CD14-positive monocyte (primary cell): ENCODE data around the gene SNX13. TPM values are rescaled to one million over a fixed set of nuclear protein-coding genes. Genes with fewer than 3 reads are reported as not detected.
A peak's percentile ranks its signal among the peaks of the same experiment; 100 is the strongest.

ENCODE experiments used
- DNase-seq, 3 donors: peaks; one replicate each; pipeline ENCODE4 v3.0.0-alpha.2; 2011 to 2022
- H2AFZ ChIP-seq: 2 replicates; pipeline ENCODE4 v1.6.0; 2012; ENCODE audit warnings: mild to moderate bottlenecking, low read depth, low read length, inconsistent platforms; ENCODE audit not compliant: insufficient read depth, poor library complexity, severe bottlenecking
- H3K27ac ChIP-seq, 2 donors: 1 replicate in 1 of 2; 2 replicates in 1 of 2; pipeline ENCODE4 v1.5.1; 2012 to 2013; ENCODE audit warnings: low read length in 2 of 2, control low read depth in 1 of 2, inconsistent platforms in 1 of 2, low read depth in 1 of 2, mild to moderate bottlenecking in 1 of 2
- H3K27me3 ChIP-seq, 2 donors: one replicate each; pipeline versions ENCODE4 v1.6.0 to v1.6.1; 2011 to 2013; ENCODE audit warnings: low read length in 2 of 2; ENCODE audit not compliant: control insufficient read depth in 2 of 2, insufficient read depth in 2 of 2
- H3K36me3 ChIP-seq, 2 donors: replicated peaks in 1 of 2; 1 replicate in 1 of 2; 2 replicates in 1 of 2; pipeline versions ENCODE4 v1.5.1 to v1.6.1; 2012 to 2013; ENCODE audit warnings: low read length in 2 of 2, control low read depth in 1 of 2, inconsistent platforms in 1 of 2, mild to moderate bottlenecking in 1 of 2; ENCODE audit not compliant: insufficient read depth in 2 of 2, control insufficient read depth in 1 of 2
- H3K4me1 ChIP-seq, 2 donors: 1 replicate in 1 of 2; 2 replicates in 1 of 2; pipeline versions ENCODE4 v1.5.1 to v1.6.1; 2012 to 2013; ENCODE audit warnings: low read length in 2 of 2, control low read depth in 1 of 2, inconsistent platforms in 1 of 2, mild to moderate bottlenecking in 1 of 2, moderate library complexity in 1 of 2; ENCODE audit not compliant: insufficient read depth in 2 of 2, control insufficient read depth in 1 of 2
- H3K4me2 ChIP-seq: replicated peaks from 2 replicates; pipeline ENCODE3; 2012; ENCODE audit warnings: low read length, moderate library complexity, mild to moderate bottlenecking; ENCODE audit not compliant: poor library complexity, severe bottlenecking; ENCODE audit errors: extremely low read depth
- H3K4me3 ChIP-seq, 3 experiments: fragments of 200-600 bp in 1 of 3; sonication (generic) in 1 of 3; replicated peaks in 1 of 3; 1 replicate in 2 of 3; 2 replicates in 1 of 3; pipeline ENCODE4 v1.5.1; 2011 to 2013; ENCODE audit warnings: low read length in 3 of 3, mild to moderate bottlenecking in 3 of 3, control low read depth in 2 of 3, low read depth in 2 of 3, inconsistent platforms in 1 of 3, moderate library complexity in 1 of 3
- H3K79me2 ChIP-seq: 2 replicates; pipeline ENCODE4 v1.6.0; 2012; ENCODE audit warnings: mild to moderate bottlenecking, control low read depth, inconsistent platforms, low read length, moderate library complexity; ENCODE audit not compliant: insufficient read depth
- H3K9ac ChIP-seq: 2 replicates; pipeline ENCODE4 v1.6.0; 2017; ENCODE audit warnings: low read length, mild to moderate bottlenecking; ENCODE audit not compliant: insufficient read depth, poor library complexity, severe bottlenecking
- H3K9me3 ChIP-seq, 2 donors: replicated peaks in 1 of 2; 1 replicate in 1 of 2; 2 replicates in 1 of 2; pipeline versions ENCODE4 v1.5.1 to v1.6.1; 2012 to 2013; ENCODE audit warnings: low read length in 2 of 2, control low read depth in 1 of 2; ENCODE audit not compliant: control insufficient read depth in 1 of 2, insufficient read depth in 1 of 2
- H4K20me1 ChIP-seq: 2 replicates; pipeline ENCODE4 v1.6.0; 2012; ENCODE audit warnings: mild to moderate bottlenecking, low read length, control low read depth, moderate library complexity; ENCODE audit not compliant: insufficient read depth
- H3K27ac Mint-ChIP-seq, 7 donors: one replicate each; pipeline ENCODE4 v1.8.0; 2020; ENCODE audit warnings: mild to moderate bottlenecking in 7 of 7, mixed read lengths in 7 of 7, moderate library complexity in 6 of 7, inconsistent platforms in 2 of 7
- H3K27me3 Mint-ChIP-seq, 3 donors: one replicate each; pipeline ENCODE4 v1.8.0; 2021 to 2022; ENCODE audit warnings: low read depth in 3 of 3, mild to moderate bottlenecking in 3 of 3, mixed read lengths in 3 of 3, moderate library complexity in 3 of 3, inconsistent platforms in 1 of 3
- H3K36me3 Mint-ChIP-seq, 2 donors: one replicate each; pipeline ENCODE4 v1.8.0; 2020; ENCODE audit warnings: mixed read lengths in 2 of 2, inconsistent platforms in 1 of 2, mild to moderate bottlenecking in 1 of 2
- H3K4me1 Mint-ChIP-seq: one replicate; pipeline ENCODE4 v1.8.0; 2020; ENCODE audit warnings: mild to moderate bottlenecking, mixed read lengths
- H3K4me3 Mint-ChIP-seq, 2 donors: one replicate each; pipeline ENCODE4 v1.8.0; 2020; ENCODE audit warnings: mild to moderate bottlenecking in 2 of 2, mixed read lengths in 2 of 2, moderate library complexity in 1 of 2
- H3K9me3 Mint-ChIP-seq, 7 donors: one replicate each; pipeline ENCODE4 v1.8.0; 2020 to 2022; ENCODE audit warnings: mixed read lengths in 7 of 7, mild to moderate bottlenecking in 6 of 7, moderate library complexity in 6 of 7, inconsistent platforms in 2 of 7
- WGBS: methylation state at CpG from one replicate; pipeline ENCODE4 v1.1.5; 2013; ENCODE audit warnings: missing lambda C conversion rate; ENCODE audit not compliant: insufficient coverage; 5-methylcytosine and 5-hydroxymethylcytosine counted together
- intact Hi-C, 2 donors: fragments of 100-400 bp; cut with micrococcal nuclease; formaldehyde crosslinking; loops; one replicate each; pipeline versions ENCODE4 v1.15.0 to v1.15.1; 2023
- polyA plus RNA-seq, 3 donors: library from polyadenylated mRNA; depleted of rRNA in 1 of 3; unstranded in 2 of 3; stranded (reverse) in 1 of 3; fragments of 300-500 nt in 2 of 3; fragments of >200 nt in 1 of 3; fragmentation: Illumina TruSeq in 2 of 3; gene quantifications; 1 replicate in 2 of 3; 2 replicates in 1 of 3; pipeline ENCODE4 v1.2.3, GENCODE V29; 2012 to 2021
- TF ChIP-seq, protein P1 (sequence below): fragments of 200-600 bp; IDR thresholded peaks from one replicate; pipeline ENCODE4 v1.8.0; 2022; ENCODE audit warnings: antibody characterized with exemption, mild to moderate bottlenecking

Gene SNX13
- polyA plus RNA-seq, 3 donors = 12.1 to 31.3 (median 17.4) TPM

DNA sequence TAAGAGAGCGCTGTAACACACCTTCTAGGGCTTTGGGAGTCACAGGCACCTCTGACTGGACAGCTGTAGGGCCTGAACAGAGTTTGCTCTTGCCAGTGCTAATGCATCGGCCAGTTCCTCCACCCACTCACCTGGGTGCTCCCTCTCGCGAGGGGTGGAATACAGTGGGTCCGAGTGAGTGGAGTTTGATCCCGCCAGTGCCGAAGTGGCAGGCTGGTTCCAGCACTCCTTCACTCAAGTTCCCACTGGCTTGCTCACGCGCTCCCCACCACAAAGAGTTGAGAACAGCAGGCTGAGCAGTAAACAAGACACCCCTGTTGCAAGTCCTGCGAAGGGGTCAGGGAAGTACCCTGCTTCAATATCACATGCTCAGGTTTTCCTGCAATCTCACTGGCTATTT lies 91.8 kb downstream of the SNX13 start:
- Histone ChIP-seq H3K9me3 (no peaks in the 10 kb centered on the region), H4K20me1 (peaks cover 4% of the 10 kb centered on the region), H3K4me3 (no peak overlapping the region), H3K79me2 (no peaks in the 10 kb centered on the region), H3K4me2 (no peak overlapping the region), H3K4me1 (peaks cover 0 to 9% of the 10 kb centered on the region in 2 donors), H2AFZ (no peak overlapping the region), H3K27ac (peak overlapping the region in 1 of 2 donors; percentile 15), H3K27me3 (no peaks in the 10 kb centered on the region), H3K36me3 (peaks cover 22 to 59% of the 10 kb centered on the region in 2 donors), H3K9ac (no peak overlapping the region)
- TF ChIP-seq, protein P1, sequence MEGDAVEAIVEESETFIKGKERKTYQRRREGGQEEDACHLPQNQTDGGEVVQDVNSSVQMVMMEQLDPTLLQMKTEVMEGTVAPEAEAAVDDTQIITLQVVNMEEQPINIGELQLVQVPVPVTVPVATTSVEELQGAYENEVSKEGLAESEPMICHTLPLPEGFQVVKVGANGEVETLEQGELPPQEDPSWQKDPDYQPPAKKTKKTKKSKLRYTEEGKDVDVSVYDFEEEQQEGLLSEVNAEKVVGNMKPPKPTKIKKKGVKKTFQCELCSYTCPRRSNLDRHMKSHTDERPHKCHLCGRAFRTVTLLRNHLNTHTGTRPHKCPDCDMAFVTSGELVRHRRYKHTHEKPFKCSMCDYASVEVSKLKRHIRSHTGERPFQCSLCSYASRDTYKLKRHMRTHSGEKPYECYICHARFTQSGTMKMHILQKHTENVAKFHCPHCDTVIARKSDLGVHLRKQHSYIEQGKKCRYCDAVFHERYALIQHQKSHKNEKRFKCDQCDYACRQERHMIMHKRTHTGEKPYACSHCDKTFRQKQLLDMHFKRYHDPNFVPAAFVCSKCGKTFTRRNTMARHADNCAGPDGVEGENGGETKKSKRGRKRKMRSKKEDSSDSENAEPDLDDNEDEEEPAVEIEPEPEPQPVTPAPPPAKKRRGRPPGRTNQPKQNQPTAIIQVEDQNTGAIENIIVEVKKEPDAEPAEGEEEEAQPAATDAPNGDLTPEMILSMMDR = no peak
- WGBS = 96% methylated on average over 9 of the region's 10 CpGs
- DNase-seq = no peak
- H3K27me3 Mint-ChIP-seq = no peaks in the 10 kb centered on the region
- peak overlapping the region in 2 of 7 donors; percentile 12 to 39 for H3K27ac Mint-ChIP-seq
- no peak overlapping the region for H3K4me3 Mint-ChIP-seq
- peaks cover 62 to 69% of the 10 kb centered on the region in 2 donors for H3K36me3 Mint-ChIP-seq
- peaks cover 39% of the 10 kb centered on the region for H3K4me1 Mint-ChIP-seq
- H3K9me3 Mint-ChIP-seq = peaks cover 0 to 4% (median 2%) of the 10 kb centered on the region in 7 donors
- intact Hi-C loops = no loop called here

DNA sequence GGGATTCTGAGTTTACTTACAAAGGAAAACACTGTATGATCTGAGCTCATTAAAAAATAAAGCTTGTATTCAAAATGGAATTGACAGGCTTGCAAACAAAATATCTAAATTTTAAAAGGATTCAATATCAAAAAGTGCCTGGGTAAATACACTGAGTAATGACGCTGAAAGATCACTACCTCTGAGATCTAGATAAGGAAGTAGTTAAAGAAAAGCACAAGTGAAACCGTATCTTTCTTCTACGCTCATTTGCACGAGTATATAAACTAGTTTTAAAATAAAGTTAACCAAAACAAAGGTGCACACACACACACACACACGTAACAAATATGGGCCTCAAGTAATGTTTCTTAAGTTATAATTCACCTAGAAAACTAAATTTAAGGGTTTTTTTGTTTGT lies 93.4 kb downstream of the SNX13 start:
- WGBS = no CpG with 5 or more reads among the region's 5 CpGs
- intact Hi-C loops = no loop called here
- Histone ChIP-seq H3K79me2 (no peaks in the 10 kb centered on the region), H4K20me1 (peaks cover 4% of the 10 kb centered on the region), H3K4me3 (no peak overlapping the region), H3K27ac (no peak overlapping the region), H3K4me1 (no peaks in the 10 kb centered on the region), H3K9me3 (no peaks in the 10 kb centered on the region), H3K9ac (no peak overlapping the region), H3K36me3 (peaks cover 26 to 71% of the 10 kb centered on the region in 2 donors), H2AFZ (no peak overlapping the region), H3K4me2 (no peak overlapping the region), H3K27me3 (no peaks in the 10 kb centered on the region)
- H3K27me3 Mint-ChIP-seq = no peaks in the 10 kb centered on the region
- no peak overlapping the region for H3K4me3 Mint-ChIP-seq
- no peak for DNase-seq
- peak overlapping the region in 4 of 7 donors; percentile 7 to 58 (median 32) for H3K27ac Mint-ChIP-seq
- TF ChIP-seq, protein P1 = no peak
- peaks cover 67 to 72% of the 10 kb centered on the region in 2 donors for H3K36me3 Mint-ChIP-seq
- H3K9me3 Mint-ChIP-seq = peaks cover 0 to 5% (median 2%) of the 10 kb centered on the region in 7 donors
- peaks cover 28% of the 10 kb centered on the region for H3K4me1 Mint-ChIP-seq
